GM23338 (cell line): ENCODE measurements around the gene TRAK1.

Experiments
- CREB1 ChIP-seq: fragments of 250-450 bp; sonication (Bioruptor Pico); IDR thresholded peaks from 2 replicates; pipeline ENCODE4 v1.5.0; 2020; ENCODE audit warnings: low read depth, mild to moderate bottlenecking, moderate library complexity
- CTCF ChIP-seq, 2 experiments: fragments of 200-600 bp in 1 of 2; sonication (generic) in 1 of 2; conservative IDR thresholded peaks; 2 replicates each; pipeline versions ENCODE4 v1.5.1 to v1.6.1; 2016 to 2017; ENCODE audit warnings: antibody characterized with exemption in 2 of 2, low read depth in 2 of 2, mild to moderate bottlenecking in 2 of 2, moderate library complexity in 1 of 2
- ETS1 ChIP-seq: IDR thresholded peaks from 2 replicates; pipeline ENCODE4 v1.6.1; 2016; ENCODE audit warnings: antibody characterized with exemption
- EZH2 ChIP-seq: fragments of 200-600 bp; sonication (generic); IDR thresholded peaks from one replicate; pipeline ENCODE4 v1.8.0; 2017; ENCODE audit warnings: antibody characterized with exemption, mild to moderate bottlenecking, low read depth; ENCODE audit not compliant: unreplicated experiment
- EZH2phosphoT487 ChIP-seq: fragments of 200-600 bp; sonication (generic); IDR thresholded peaks from one replicate; pipeline ENCODE4 v1.8.1; 2018; ENCODE audit warnings: antibody characterized with exemption; ENCODE audit not compliant: unreplicated experiment
- JUNB ChIP-seq: IDR thresholded peaks from one replicate; pipeline ENCODE4 v1.6.1; 2016; ENCODE audit warnings: antibody characterized with exemption; ENCODE audit not compliant: unreplicated experiment
- POLR2AphosphoS5 ChIP-seq: IDR thresholded peaks from 2 replicates; pipeline ENCODE4 v1.6.1; 2016; ENCODE audit warnings: antibody characterized with exemption, low read depth
- REST ChIP-seq: IDR thresholded peaks from one replicate; pipeline ENCODE4 v1.6.1; 2018; ENCODE audit warnings: antibody characterized with exemption; ENCODE audit not compliant: unreplicated experiment
- ZNF114 ChIP-seq: fragments of 250-450 bp; sonication (Bioruptor Pico); IDR thresholded peaks from 2 replicates; pipeline ENCODE4 v1.5.0; 2020; ENCODE audit warnings: mild to moderate bottlenecking, moderate library complexity
- ZNF331 ChIP-seq: fragments of 250-450 bp; sonication (Bioruptor Pico); IDR thresholded peaks from 2 replicates; pipeline ENCODE4 v1.5.0; 2020; ENCODE audit warnings: low read depth, mild to moderate bottlenecking, moderate library complexity
- TF ChIP-seq, protein P1 (sequence below): fragments of 250-450 bp; sonication (Bioruptor Pico); IDR thresholded peaks from 2 replicates; pipeline ENCODE4 v1.5.0; 2020; ENCODE audit warnings: mild to moderate bottlenecking, moderate library complexity

DNA sequence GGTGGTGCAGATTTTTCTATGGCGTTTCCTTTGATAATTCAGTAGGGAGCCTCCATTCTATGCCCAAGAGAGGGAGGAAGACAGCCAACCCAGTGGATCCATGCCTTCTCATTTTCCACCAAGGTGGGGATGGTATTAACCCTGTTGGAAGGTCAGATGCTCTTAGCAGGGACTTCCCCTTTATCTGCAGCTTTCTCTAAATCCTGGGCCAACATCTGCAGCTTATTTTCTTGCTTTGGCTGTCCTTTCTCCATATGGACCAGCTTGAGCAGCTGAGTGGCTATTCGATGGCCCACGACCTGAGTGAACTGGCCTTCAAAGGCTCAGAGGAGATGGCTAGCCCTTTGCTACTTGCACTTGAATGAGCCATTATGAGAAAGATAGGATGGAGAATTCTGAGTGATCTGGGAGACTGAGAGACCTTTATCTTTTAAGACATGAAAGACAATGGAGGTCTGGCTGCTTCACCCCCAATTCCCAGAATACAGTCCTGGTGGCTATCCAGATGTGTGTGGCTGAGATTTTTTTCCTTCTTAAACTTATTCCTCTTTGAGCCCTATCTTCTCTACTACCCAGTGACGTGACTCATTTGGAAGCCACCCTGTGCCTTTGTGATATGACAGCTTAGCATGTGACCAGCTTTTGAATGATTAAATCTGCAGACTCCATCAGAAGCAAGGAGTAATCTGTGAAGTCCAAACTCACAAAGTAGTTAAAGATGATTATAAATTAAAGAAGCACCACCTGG, 39.6 kb upstream of the TRAK1 start:
- TF ChIP-seq CTCF (conservative IDR thresholded peaks at IDR 0.05; ENCODE audit: low read depth in 2 of 2) = no peak
- TF ChIP-seq EZH2phosphoT487 = no peak
- no peak for TF ChIP-seq CREB1 (CRISPR knock-in tag)
- TF ChIP-seq POLR2AphosphoS5 = no peak
- no peak for TF ChIP-seq REST
- TF ChIP-seq ZNF114 = no peak
- TF ChIP-seq EZH2 = no peak
- TF ChIP-seq ZNF331 (CRISPR knock-in tag) = no peak
- TF ChIP-seq, protein P1, sequence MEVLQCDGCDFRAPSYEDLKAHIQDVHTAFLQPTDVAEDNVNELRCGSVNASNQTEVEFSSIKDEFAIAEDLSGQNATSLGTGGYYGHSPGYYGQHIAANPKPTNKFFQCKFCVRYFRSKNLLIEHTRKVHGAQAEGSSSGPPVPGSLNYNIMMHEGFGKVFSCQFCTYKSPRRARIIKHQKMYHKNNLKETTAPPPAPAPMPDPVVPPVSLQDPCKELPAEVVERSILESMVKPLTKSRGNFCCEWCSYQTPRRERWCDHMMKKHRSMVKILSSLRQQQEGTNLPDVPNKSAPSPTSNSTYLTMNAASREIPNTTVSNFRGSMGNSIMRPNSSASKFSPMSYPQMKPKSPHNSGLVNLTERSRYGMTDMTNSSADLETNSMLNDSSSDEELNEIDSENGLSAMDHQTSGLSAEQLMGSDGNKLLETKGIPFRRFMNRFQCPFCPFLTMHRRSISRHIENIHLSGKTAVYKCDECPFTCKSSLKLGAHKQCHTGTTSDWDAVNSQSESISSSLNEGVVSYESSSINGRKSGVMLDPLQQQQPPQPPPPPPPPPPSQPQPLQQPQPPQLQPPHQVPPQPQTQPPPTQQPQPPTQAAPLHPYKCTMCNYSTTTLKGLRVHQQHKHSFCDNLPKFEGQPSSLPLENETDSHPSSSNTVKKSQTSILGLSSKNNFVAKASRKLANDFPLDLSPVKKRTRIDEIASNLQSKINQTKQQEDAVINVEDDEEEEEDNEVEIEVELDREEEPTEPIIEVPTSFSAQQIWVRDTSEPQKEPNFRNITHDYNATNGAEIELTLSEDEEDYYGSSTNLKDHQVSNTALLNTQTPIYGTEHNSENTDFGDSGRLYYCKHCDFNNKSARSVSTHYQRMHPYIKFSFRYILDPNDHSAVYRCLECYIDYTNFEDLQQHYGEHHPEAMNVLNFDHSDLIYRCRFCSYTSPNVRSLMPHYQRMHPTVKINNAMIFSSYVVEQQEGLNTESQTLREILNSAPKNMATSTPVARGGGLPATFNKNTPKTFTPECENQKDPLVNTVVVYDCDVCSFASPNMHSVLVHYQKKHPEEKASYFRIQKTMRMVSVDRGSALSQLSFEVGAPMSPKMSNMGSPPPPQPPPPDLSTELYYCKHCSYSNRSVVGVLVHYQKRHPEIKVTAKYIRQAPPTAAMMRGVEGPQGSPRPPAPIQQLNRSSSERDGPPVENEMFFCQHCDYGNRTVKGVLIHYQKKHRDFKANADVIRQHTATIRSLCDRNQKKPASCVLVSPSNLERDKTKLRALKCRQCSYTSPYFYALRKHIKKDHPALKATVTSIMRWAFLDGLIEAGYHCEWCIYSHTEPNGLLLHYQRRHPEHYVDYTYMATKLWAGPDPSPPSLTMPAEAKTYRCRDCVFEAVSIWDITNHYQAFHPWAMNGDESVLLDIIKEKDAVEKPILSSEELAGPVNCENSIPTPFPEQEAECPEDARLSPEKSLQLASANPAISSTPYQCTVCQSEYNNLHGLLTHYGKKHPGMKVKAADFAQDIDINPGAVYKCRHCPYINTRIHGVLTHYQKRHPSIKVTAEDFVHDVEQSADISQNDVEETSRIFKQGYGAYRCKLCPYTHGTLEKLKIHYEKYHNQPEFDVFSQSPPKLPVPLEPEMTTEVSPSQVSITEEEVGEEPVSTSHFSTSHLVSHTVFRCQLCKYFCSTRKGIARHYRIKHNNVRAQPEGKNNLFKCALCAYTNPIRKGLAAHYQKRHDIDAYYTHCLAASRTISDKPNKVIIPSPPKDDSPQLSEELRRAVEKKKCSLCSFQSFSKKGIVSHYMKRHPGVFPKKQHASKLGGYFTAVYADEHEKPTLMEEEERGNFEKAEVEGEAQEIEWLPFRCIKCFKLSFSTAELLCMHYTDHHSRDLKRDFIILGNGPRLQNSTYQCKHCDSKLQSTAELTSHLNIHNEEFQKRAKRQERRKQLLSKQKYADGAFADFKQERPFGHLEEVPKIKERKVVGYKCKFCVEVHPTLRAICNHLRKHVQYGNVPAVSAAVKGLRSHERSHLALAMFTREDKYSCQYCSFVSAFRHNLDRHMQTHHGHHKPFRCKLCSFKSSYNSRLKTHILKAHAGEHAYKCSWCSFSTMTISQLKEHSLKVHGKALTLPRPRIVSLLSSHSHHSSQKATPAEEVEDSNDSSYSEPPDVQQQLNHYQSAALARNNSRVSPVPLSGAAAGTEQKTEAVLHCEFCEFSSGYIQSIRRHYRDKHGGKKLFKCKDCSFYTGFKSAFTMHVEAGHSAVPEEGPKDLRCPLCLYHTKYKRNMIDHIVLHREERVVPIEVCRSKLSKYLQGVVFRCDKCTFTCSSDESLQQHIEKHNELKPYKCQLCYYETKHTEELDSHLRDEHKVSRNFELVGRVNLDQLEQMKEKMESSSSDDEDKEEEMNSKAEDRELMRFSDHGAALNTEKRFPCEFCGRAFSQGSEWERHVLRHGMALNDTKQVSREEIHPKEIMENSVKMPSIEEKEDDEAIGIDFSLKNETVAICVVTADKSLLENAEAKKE = no peak
- TF ChIP-seq JUNB = no peak
- TF ChIP-seq ETS1 = no peak
